ENCODE results near the gene ATF7. TPM values are rescaled to one million over a fixed set of nuclear protein-coding genes. Genes with fewer than 3 reads are reported as not detected.

ATF7 gene
- polyA plus RNA-seq, 1 of the 3 experiments (the other 2 are of a cell fraction) = 12.8 TPM

DNA sequence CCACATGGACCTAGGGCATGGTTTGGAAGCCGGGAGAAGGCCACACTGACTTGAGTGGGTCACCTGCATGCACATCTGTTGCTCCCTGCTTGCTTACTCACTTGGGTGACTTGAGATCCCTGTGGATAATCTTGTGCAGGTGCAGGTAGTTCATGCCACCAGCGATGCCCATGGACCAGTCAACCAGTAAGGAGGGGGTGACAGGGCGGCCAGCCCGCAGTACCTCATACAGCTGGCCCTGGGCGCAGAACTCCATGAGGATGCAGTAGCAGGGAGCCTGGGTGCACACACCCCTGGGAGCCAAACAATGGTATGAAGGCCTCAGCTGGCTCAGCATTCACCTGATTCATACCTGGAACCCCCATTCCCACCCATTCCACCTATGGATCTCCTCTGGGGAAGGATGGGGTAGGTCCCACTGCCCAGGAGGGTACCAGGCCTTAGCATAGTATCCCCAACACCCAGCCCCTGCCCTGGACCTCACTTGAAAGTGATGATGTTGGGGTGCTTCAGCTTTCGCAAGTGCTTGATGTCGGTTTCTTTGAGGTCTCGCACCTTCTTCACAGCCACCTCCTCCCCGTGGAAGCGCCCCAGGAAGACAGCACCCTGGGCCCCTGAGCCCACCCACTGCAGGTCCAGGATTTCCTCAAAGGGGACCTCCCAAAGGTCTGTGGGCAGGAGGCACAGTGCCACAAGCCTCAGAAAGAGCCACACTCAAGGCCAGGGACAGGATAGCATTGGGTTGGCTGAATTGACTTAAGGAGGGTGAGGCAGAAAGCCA is 140.0 kb downstream of the ATF7 start:
- H3K36me3 ChIP-seq (replicated peaks in 1 of 2; ENCODE audit: control insufficient read depth in 1 of 2, insufficient read depth in 2 of 2, low read length in 1 of 2) = peaks cover 46 to 47% of the 10 kb centered on the region in 2 experiments
- WGBS (ENCODE audit: low lambda C conversion rate) = 99% methylated on average over 10 of the region's 10 CpGs
- CTCF ChIA-PET = interaction anchor here (0.6 to 2.9 kb wide), 3 partner anchors 10 to 161 kb away, joined by 3 to 13 read pairs (median 3); no protein-coding TSS in a partner anchor

More for the DNA sequence above, 140.0 kb downstream of the ATF7 start:
- H3K27me3 ChIP-seq (ENCODE audit: insufficient read depth) = no peaks in the 10 kb centered on the region
- H3K4me3 ChIP-seq (ENCODE audit: low read depth in 2 of 2, low read length in 1 of 2) = no peak overlapping the region
- no peaks in the 10 kb centered on the region for H3K9me2 ChIP-seq
- peaks cover 47% of the 10 kb centered on the region for H3F3A ChIP-seq (replicated peaks; ENCODE audit: insufficient read depth)
- TF ChIP-seq IRF3 (IDR thresholded peaks at IDR 0.05; ENCODE audit: low read depth, low read length) (no peak), ZBTB33 (IDR thresholded peaks at IDR 0.05; ENCODE audit: borderline replicate concordance, low read depth) (no peak), PBX3 (IDR thresholded peaks at IDR 0.05) (no peak), GABPA (IDR thresholded peaks at IDR 0.05; ENCODE audit: low read depth) (no peak)
- TF ChIP-seq, protein P1, sequence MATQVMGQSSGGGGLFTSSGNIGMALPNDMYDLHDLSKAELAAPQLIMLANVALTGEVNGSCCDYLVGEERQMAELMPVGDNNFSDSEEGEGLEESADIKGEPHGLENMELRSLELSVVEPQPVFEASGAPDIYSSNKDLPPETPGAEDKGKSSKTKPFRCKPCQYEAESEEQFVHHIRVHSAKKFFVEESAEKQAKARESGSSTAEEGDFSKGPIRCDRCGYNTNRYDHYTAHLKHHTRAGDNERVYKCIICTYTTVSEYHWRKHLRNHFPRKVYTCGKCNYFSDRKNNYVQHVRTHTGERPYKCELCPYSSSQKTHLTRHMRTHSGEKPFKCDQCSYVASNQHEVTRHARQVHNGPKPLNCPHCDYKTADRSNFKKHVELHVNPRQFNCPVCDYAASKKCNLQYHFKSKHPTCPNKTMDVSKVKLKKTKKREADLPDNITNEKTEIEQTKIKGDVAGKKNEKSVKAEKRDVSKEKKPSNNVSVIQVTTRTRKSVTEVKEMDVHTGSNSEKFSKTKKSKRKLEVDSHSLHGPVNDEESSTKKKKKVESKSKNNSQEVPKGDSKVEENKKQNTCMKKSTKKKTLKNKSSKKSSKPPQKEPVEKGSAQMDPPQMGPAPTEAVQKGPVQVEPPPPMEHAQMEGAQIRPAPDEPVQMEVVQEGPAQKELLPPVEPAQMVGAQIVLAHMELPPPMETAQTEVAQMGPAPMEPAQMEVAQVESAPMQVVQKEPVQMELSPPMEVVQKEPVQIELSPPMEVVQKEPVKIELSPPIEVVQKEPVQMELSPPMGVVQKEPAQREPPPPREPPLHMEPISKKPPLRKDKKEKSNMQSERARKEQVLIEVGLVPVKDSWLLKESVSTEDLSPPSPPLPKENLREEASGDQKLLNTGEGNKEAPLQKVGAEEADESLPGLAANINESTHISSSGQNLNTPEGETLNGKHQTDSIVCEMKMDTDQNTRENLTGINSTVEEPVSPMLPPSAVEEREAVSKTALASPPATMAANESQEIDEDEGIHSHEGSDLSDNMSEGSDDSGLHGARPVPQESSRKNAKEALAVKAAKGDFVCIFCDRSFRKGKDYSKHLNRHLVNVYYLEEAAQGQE (IDR thresholded peaks at IDR 0.05; ENCODE audit: low read depth, low read length) = no peak
- H4K20me1 ChIP-seq (ENCODE audit: insufficient read depth) = peaks cover 28% of the 10 kb centered on the region
- no peak overlapping the region; a peak in 1 of 4 replicates for H3K27ac ChIP-seq (ENCODE audit: low read depth in 2 of 2, low read length in 1 of 2)
- H3K4me1 ChIP-seq (ENCODE audit: control insufficient read depth in 1 of 2, insufficient read depth in 2 of 2, low read depth in 1 of 2, low read length in 1 of 2) = peaks cover 0 to 4% of the 10 kb centered on the region in 2 experiments; a peak in 1 of 4 replicates
- POLR2A ChIA-PET = interaction anchor here (1.1 kb wide), 1 partner anchor 8 kb away, joined by 3 read pairs; no protein-coding TSS in a partner anchor
- no peak for DNase-seq
- peaks cover 36% of the 10 kb centered on the region; the same call in 1 of the 2 replicates for H3K79me2 ChIP-seq (ENCODE audit: insufficient read depth)
- H2AFZ ChIP-seq (ENCODE audit: low read depth) = no peak overlapping the region
- no peak overlapping the region for H3K4me2 ChIP-seq
- no peak overlapping the region for H3K9ac ChIP-seq
- no peaks in the 10 kb centered on the region for H3K9me3 ChIP-seq

All from SK-N-SH (cell line).